K562 (cell line): ENCODE results near the gene ROBO2. TPM values are rescaled to one million over a fixed set of nuclear protein-coding genes. Genes with fewer than 3 reads are reported as not detected.

ENCODE experiments used
- CBX2 ChIP-seq: fragments of 200-600 bp; sonication (generic); IDR thresholded peaks from one replicate; pipeline ENCODE4 v1.6.1; 2012; ENCODE audit warnings: mild to moderate bottlenecking, low read length, inconsistent platforms; ENCODE audit not compliant: insufficient read depth, poor library complexity, severe bottlenecking
- CREB1 ChIP-seq, 2 experiments: sonication (generic) in 1 of 2; formaldehyde crosslinking in 1 of 2; IDR thresholded peaks; 2 replicates each; pipeline versions ENCODE4 v1.6.1 to v1.8.0; 2012 to 2022; ENCODE audit warnings: inconsistent platforms in 1 of 2, mild to moderate bottlenecking in 1 of 2, missing genetic modification reagents in 1 of 2, moderate library complexity in 1 of 2
- DMBX1 ChIP-seq: fragments of 250-450 bp; sonication (Bioruptor Pico); IDR thresholded peaks from 2 replicates; pipeline ENCODE4 v1.8.0; 2022; ENCODE audit warnings: inconsistent platforms, mild to moderate bottlenecking, moderate library complexity, borderline replicate concordance
- ETS1 ChIP-seq: conservative IDR thresholded peaks from 2 replicates; pipeline ENCODE4 v1.6.1; 2011; ENCODE audit warnings: low read depth, mild to moderate bottlenecking, low read length; ENCODE audit not compliant: control insufficient read depth
- GMEB1 ChIP-seq: fragments of 250-450 bp; sonication (Bioruptor Pico); IDR thresholded peaks from 2 replicates; pipeline ENCODE4 v1.4.0; 2020; ENCODE audit warnings: mild to moderate bottlenecking
- GTF3C2 ChIP-seq: IDR thresholded peaks from 3 replicates; pipeline ENCODE4 v1.6.1; 2011; ENCODE audit warnings: borderline replicate concordance, mild to moderate bottlenecking, moderate library complexity; ENCODE audit not compliant: insufficient read length; ENCODE audit errors: extremely low read depth
- KAT8 ChIP-seq: fragments of 450-650 bp; IDR thresholded peaks from 2 replicates; pipeline ENCODE4 v1.6.1; 2016; ENCODE audit warnings: low read depth, mild to moderate bottlenecking
- KLF6 ChIP-seq: fragments of 250-450 bp; sonication (Bioruptor Pico); IDR thresholded peaks from 2 replicates; pipeline ENCODE4 v1.4.0; 2020; ENCODE audit warnings: mild to moderate bottlenecking, moderate library complexity, borderline replicate concordance
- NFIX ChIP-seq: fragments of 250-450 bp; sonication (Bioruptor Pico); IDR thresholded peaks from 2 replicates; pipeline ENCODE4 v1.4.0; 2020; ENCODE audit warnings: low read depth, mild to moderate bottlenecking, moderate library complexity
- PCBP2 ChIP-seq: fragments of 200-400 bp; formaldehyde crosslinking; IDR thresholded peaks from 2 replicates; pipeline ENCODE4 v1.6.1; 2018; ENCODE audit warnings: low read length, low read depth, mild to moderate bottlenecking, moderate library complexity; ENCODE audit not compliant: poor library complexity, severe bottlenecking
- PHF20 ChIP-seq: fragments of 450-650 bp; IDR thresholded peaks from 2 replicates; pipeline ENCODE4 v1.6.1; 2018; ENCODE audit not compliant: partially characterized antibody
- SIN3B ChIP-seq: fragments of 450-650 bp; IDR thresholded peaks from 2 replicates; pipeline ENCODE4 v1.6.1; 2017; ENCODE audit warnings: low read depth, mild to moderate bottlenecking, moderate library complexity
- SNRNP70 ChIP-seq: fragments of 200-400 bp; formaldehyde crosslinking; optimal IDR thresholded peaks from 2 replicates; pipeline ENCODE3; 2017; ENCODE audit warnings: low read depth, low read length
- SRSF7 ChIP-seq: fragments of 200-400 bp; formaldehyde crosslinking; optimal IDR thresholded peaks from 2 replicates; pipeline ENCODE3; 2017; ENCODE audit warnings: mild to moderate bottlenecking, low read depth, low read length
- USF1 ChIP-seq: sonication (generic); formaldehyde crosslinking; IDR thresholded peaks from 2 replicates; pipeline ENCODE4 v1.9.0; 2022; ENCODE audit warnings: mild to moderate bottlenecking, missing genetic modification reagents
- ZBTB9 ChIP-seq: fragments of 450-650 bp; formaldehyde crosslinking; IDR thresholded peaks from 2 replicates; pipeline ENCODE4 v1.4.0; 2020; ENCODE audit warnings: mild to moderate bottlenecking, moderate library complexity
- polyA plus RNA-seq, 8 experiments: library from polyadenylated mRNA; depleted of rRNA in 4 of 8; stranded (reverse) in 5 of 8; unstranded in 3 of 8; fragments of >200 nt; fragmentation: Nextera tagmentation in 2 of 8; fragmentation: Illumina TruSeq in 1 of 8; extraction: Ambion mirVana in 2 of 8; extraction: Trizol in 1 of 8; gene quantifications; 2 replicates each; pipeline versions ENCODE4 v1.2.1 to v1.2.3, GENCODE V29; 2011 to 2014; ENCODE audit warnings: inconsistent platforms in 1 of 8, missing spikeins in 1 of 8
- total RNA-seq, 7 experiments: library from RNA; depleted of rRNA in 6 of 7; stranded (reverse); fragments of >200 nt in 6 of 7; fragmentation: Illumina TruSeq in 2 of 7; extraction: Trizol in 2 of 7; gene quantifications; 2 replicates each; pipeline versions ENCODE4 v1.2.1 to v1.2.3, GENCODE V29; 2011 to 2021; ENCODE audit warnings: low replicate concordance in 1 of 7

The ROBO2 gene
- total and polyA plus RNA-seq, 9 of the 15 experiments (the other 6 are each of a cell fraction or from before 2014, with no cell fraction given): 0.84 to 3.0 (median 1.7) TPM

GRCh38 chr3:77348244-77348855 lies 308.5 kb downstream of the ROBO2 start (continued):
- TF ChIP-seq ETS1: no peak
- no peak for TF ChIP-seq DMBX1 (CRISPR knock-in tag)
- TF ChIP-seq SNRNP70: no peak
- no peak for TF ChIP-seq KAT8
- TF ChIP-seq NFIX: no peak
- no peak for TF ChIP-seq SIN3B
- TF ChIP-seq CREB1 (IDR thresholded peaks at IDR 0.05): no peak
- no peak for TF ChIP-seq CREB1 (CRISPR knock-in tag; IDR thresholded peaks at IDR 0.05)
- no peak for TF ChIP-seq PCBP2
- TF ChIP-seq KLF6: peak; percentile 75; the same call in 1 of the 2 replicates
- no peak for TF ChIP-seq SRSF7
- TF ChIP-seq GMEB1 (CRISPR knock-in tag): peak; percentile 69
- TF ChIP-seq ZBTB9 (CRISPR knock-in tag): no peak
- TF ChIP-seq USF1 (CRISPR knock-in tag): no peak
- TF ChIP-seq CBX2: no peak
- TF ChIP-seq PHF20: no peak
- no peak for TF ChIP-seq GTF3C2
